ENCODE results near the gene USP31.

- no peak for TF ChIP-seq GATA2 (IDR thresholded peaks at IDR 0.05; ENCODE audit: low read depth, low read length)
- TF ChIP-seq GATA3 (IDR thresholded peaks at IDR 0.05; ENCODE audit: low read depth, low read length) = no peak
These were observed 29.7 kb downstream of the USP31 start for GRCh38 chr16:23119570-23119969.

Data from SH-SY5Y (cell line).